IMR-90 (cell line): ENCODE measurements around the gene BACE1-AS. TPM values are rescaled to one million over a fixed set of nuclear protein-coding genes. Genes with fewer than 3 reads are reported as not detected.

ENCODE experiments used
- ATAC-seq: fragments of 200-7000 bp; cut with Tn5 transposase; 2 replicates; pipeline ENCODE4 v1.9.1; 2020; ENCODE audit warnings: low read depth, mild to moderate bottlenecking, moderate library complexity
- BruUV-seq: library from RNA; stranded (reverse); fragments of 400-500 nt; replicated peaks from 2 replicates; lab custom pipeline; 2021; lab: Mats Ljungman, UMichigan
- CTCF ChIA-PET: fragments of 300-600 bp; formaldehyde crosslinking; extraction: SDS; loops from one replicate; lab custom pipeline; 2021; ENCODE audit warnings: antibody characterized with exemption; lab: Yijun Ruan, JAX
- POLR2A ChIA-PET: fragments of 300-600 bp; sonication (Branson Sonifier 250); formaldehyde crosslinking; loops from one replicate; lab custom pipeline; 2022; ENCODE audit warnings: antibody characterized with exemption; ENCODE audit not compliant: unreplicated experiment; lab: Charles Lee
- DNase-seq: peaks from one replicate; pipeline ENCODE4 v3.0.0; 2013
- H2AFZ ChIP-seq: replicated peaks from 2 replicates; pipeline ENCODE3; 2013; ENCODE audit warnings: low read length, mild to moderate bottlenecking; ENCODE audit not compliant: poor library complexity
- H2AK5ac ChIP-seq: 2 replicates; pipeline ENCODE4 v1.6.1; 2013; ENCODE audit warnings: low read depth, low read length, inconsistent platforms
- H2AK9ac ChIP-seq: replicated peaks from 2 replicates; pipeline ENCODE3; 2013; ENCODE audit warnings: mild to moderate bottlenecking, low read depth, low read length, moderate library complexity; ENCODE audit not compliant: poor library complexity
- H2BK120ac ChIP-seq: 2 replicates; pipeline ENCODE4 v1.6.1; 2013; ENCODE audit warnings: low read depth, low read length, inconsistent platforms
- H2BK15ac ChIP-seq: 3 replicates; pipeline ENCODE4 v1.6.1; 2013; ENCODE audit warnings: low read depth, low read length, inconsistent platforms
- H2BK20ac ChIP-seq: 2 replicates; pipeline ENCODE4 v1.6.1; 2013; ENCODE audit warnings: low read depth, mild to moderate bottlenecking, inconsistent platforms, low read length, moderate library complexity
- H2BK5ac ChIP-seq: 2 replicates; pipeline ENCODE4 v1.6.1; 2013; ENCODE audit warnings: mild to moderate bottlenecking, low read depth, low read length, inconsistent platforms; ENCODE audit not compliant: poor library complexity, severe bottlenecking
- H3K14ac ChIP-seq: replicated peaks from 2 replicates; pipeline ENCODE4 v1.6.1; 2013; ENCODE audit warnings: low read depth, low read length, inconsistent platforms
- H3K18ac ChIP-seq: 2 replicates; pipeline ENCODE4 v1.6.1; 2013; ENCODE audit warnings: low read depth, low read length, control low read depth
- H3K23ac ChIP-seq: 2 replicates; pipeline ENCODE4 v1.6.1; 2013; ENCODE audit warnings: low read depth, low read length, inconsistent platforms
- H3K27ac ChIP-seq: 2 replicates; pipeline ENCODE4 v1.5.1; 2013; ENCODE audit warnings: mild to moderate bottlenecking, control low read depth, low read length; ENCODE audit not compliant: insufficient read depth
- H3K27me3 ChIP-seq: 2 replicates; pipeline ENCODE4 v1.6.1; 2013; ENCODE audit warnings: low read length; ENCODE audit not compliant: control insufficient read depth, insufficient read depth
- H3K36me3 ChIP-seq: 2 replicates; pipeline ENCODE4 v1.6.1; 2013; ENCODE audit warnings: low read length, mixed read lengths; ENCODE audit not compliant: control insufficient read depth, insufficient read depth
- H3K4ac ChIP-seq: 2 replicates; pipeline ENCODE4 v1.6.1; 2013; ENCODE audit warnings: low read depth, low read length, inconsistent platforms
- H3K4me1 ChIP-seq: 2 replicates; pipeline ENCODE4 v1.6.1; 2013; ENCODE audit warnings: low read length, mixed read lengths; ENCODE audit not compliant: control insufficient read depth, insufficient read depth
- H3K4me2 ChIP-seq: 2 replicates; pipeline ENCODE4 v1.6.1; 2013; ENCODE audit warnings: low read depth, mild to moderate bottlenecking, control low read depth, low read length, moderate library complexity
- H3K4me3 ChIP-seq: 2 replicates; pipeline ENCODE4 v1.5.1; 2013; ENCODE audit warnings: low read depth, mild to moderate bottlenecking, control low read depth, low read length, moderate library complexity; ENCODE audit not compliant: insufficient read depth
- H3K56ac ChIP-seq: 2 replicates; pipeline ENCODE4 v1.6.1; 2013; ENCODE audit warnings: low read length, inconsistent platforms; ENCODE audit not compliant: insufficient read depth; ENCODE audit errors: extremely low read depth
- H3K79me1 ChIP-seq, 2 experiments: 2 replicates each; pipeline ENCODE4 v1.6.1; 2013; ENCODE audit warnings: low read length in 2 of 2, inconsistent platforms in 1 of 2, low read depth in 1 of 2
- H3K9ac ChIP-seq: 2 replicates; pipeline ENCODE4 v1.6.1; 2013; ENCODE audit warnings: low read depth, low read length, control low read depth
- H3K9me1 ChIP-seq: 2 replicates; pipeline ENCODE4 v1.6.1; 2013; ENCODE audit warnings: low read length, inconsistent platforms; ENCODE audit not compliant: insufficient read depth
- H3K9me3 ChIP-seq: 2 replicates; pipeline ENCODE4 v1.6.1; 2013; ENCODE audit warnings: low read length; ENCODE audit not compliant: control insufficient read depth, insufficient read depth
- H4K20me1 ChIP-seq: 2 replicates; pipeline ENCODE4 v1.6.1; 2013; ENCODE audit warnings: low read length, inconsistent platforms; ENCODE audit not compliant: insufficient read depth
- H4K5ac ChIP-seq: 2 replicates; pipeline ENCODE4 v1.6.1; 2013; ENCODE audit warnings: mild to moderate bottlenecking, low read depth, low read length, control low read depth
- H4K8ac ChIP-seq, 2 experiments: 2 replicates each; pipeline ENCODE4 v1.6.1; 2013; ENCODE audit warnings: low read depth in 2 of 2, low read length in 2 of 2, control low read depth in 1 of 2, inconsistent platforms in 1 of 2
- H4K91ac ChIP-seq: 2 replicates; pipeline ENCODE4 v1.6.1; 2013; ENCODE audit warnings: low read depth, low read length, inconsistent platforms; ENCODE audit not compliant: insufficient read depth
- BHLHE40 ChIP-seq: fragments of 150-350 bp; IDR thresholded peaks from 2 replicates; pipeline ENCODE4 v1.6.1; 2016; ENCODE audit warnings: mild to moderate bottlenecking, low read depth, low read length
- CEBPB ChIP-seq: IDR thresholded peaks from 2 replicates; pipeline ENCODE4 v1.6.1; 2012; ENCODE audit warnings: low read depth, low read length, improper control_type of control experiment
- CHD1 ChIP-seq: IDR thresholded peaks from 2 replicates; pipeline ENCODE4 v1.6.1; 2012; ENCODE audit warnings: low read depth, low read length, improper control_type of control experiment
- CTCF ChIP-seq: conservative IDR thresholded peaks from 2 replicates; pipeline ENCODE4 v1.5.1; 2012; ENCODE audit warnings: mild to moderate bottlenecking, low read depth, low read length, improper control_type of control experiment
- ELK1 ChIP-seq: fragments of 150-350 bp; IDR thresholded peaks from 2 replicates; pipeline ENCODE4 v1.6.1; 2016; ENCODE audit warnings: low read depth, mild to moderate bottlenecking, low read length, moderate library complexity, borderline replicate concordance
- MAFK ChIP-seq: IDR thresholded peaks from 2 replicates; pipeline ENCODE4 v1.6.1; 2012; ENCODE audit warnings: low read depth, low read length, improper control_type of control experiment
- MAZ ChIP-seq: IDR thresholded peaks from 2 replicates; pipeline ENCODE4 v1.6.1; 2012; ENCODE audit warnings: low read depth, mild to moderate bottlenecking, low read length, improper control_type of control experiment, moderate library complexity, borderline replicate concordance
- MXI1 ChIP-seq: IDR thresholded peaks from 2 replicates; pipeline ENCODE4 v1.6.1; 2012; ENCODE audit warnings: low read depth, mild to moderate bottlenecking, low read length, moderate library complexity, borderline replicate concordance
- RAD21 ChIP-seq: IDR thresholded peaks from 2 replicates; pipeline ENCODE4 v1.6.1; 2012; ENCODE audit warnings: low read length, improper control_type of control experiment
- RCOR1 ChIP-seq: IDR thresholded peaks from 2 replicates; pipeline ENCODE4 v1.6.1; 2012; ENCODE audit warnings: mild to moderate bottlenecking, low read length, improper control_type of control experiment; ENCODE audit not compliant: insufficient replicate concordance
- RFX5 ChIP-seq: IDR thresholded peaks from 2 replicates; pipeline ENCODE4 v1.8.0; 2012; ENCODE audit warnings: low read depth, mild to moderate bottlenecking, low read length, moderate library complexity
- SMC3 ChIP-seq: fragments of 150-350 bp; IDR thresholded peaks from 2 replicates; pipeline ENCODE4 v1.6.1; 2016; ENCODE audit warnings: low read depth, mild to moderate bottlenecking, antibody characterized with exemption, low read length, moderate library complexity
- WGBS, 2 experiments: methylation state at CpG; one replicate each; pipeline versions ENCODE4 v1.1.5 to v1.1.7; 2013; ENCODE audit warnings: missing lambda C conversion rate in 2 of 2; ENCODE audit not compliant: insufficient read length in 1 of 2; ENCODE audit errors: extremely low coverage in 2 of 2; 5-methylcytosine and 5-hydroxymethylcytosine counted together
- dilution Hi-C: fragments of 300-500 bp; cut with HindIII; formaldehyde crosslinking; loops from one replicate; pipeline ENCODE4 v1.14.3; 2018; ENCODE audit warnings: low sequenced_read_pairs; ENCODE audit not compliant: unreplicated experiment
- in situ Hi-C: fragments of 300-500 bp; cut with MboI; formaldehyde crosslinking; loops from 3 replicates; pipeline ENCODE4 v1.14.3; 2019; ENCODE audit warnings: low sequenced_read_pairs, inconsistent platforms, mixed read lengths
- intact Hi-C: fragments of 100-400 bp; cut with micrococcal nuclease; formaldehyde crosslinking; loops from 2 replicates; pipeline ENCODE4 v1.10.0; 2022
- polyA plus RNA-seq, 3 experiments: library from polyadenylated mRNA; depleted of rRNA; stranded (reverse); fragments of >200 nt; gene quantifications; 2 replicates each; pipeline ENCODE4 v1.2.3, GENCODE V29; 2012; ENCODE audit warnings: low replicate concordance in 1 of 3
- total RNA-seq: library from RNA; depleted of rRNA; stranded (reverse); fragments of >200 nt; gene quantifications from 2 replicates; pipeline ENCODE4 v1.2.3, GENCODE V29; 2012

The BACE1-AS gene
- total and polyA plus RNA-seq, 2 of the 4 experiments (the other 2 are of a cell fraction), result 2.7 to 2.9 TPM

- no peak overlapping the region for H2BK20ac ChIP-seq
- no peak overlapping the region for H2BK15ac ChIP-seq
- H3K9me3 ChIP-seq, result no peaks in the 10 kb centered on the region
- WGBS, 2 experiments, result no CpG with 5 or more reads among the region's 2 CpGs
- H2BK5ac ChIP-seq, result peak overlapping the region; percentile 10
- peaks cover 10% of the 10 kb centered on the region in 2 experiments; a peak in 3 of 4 replicates for H3K79me1 ChIP-seq
- H3K27me3 ChIP-seq, result no peaks in the 10 kb centered on the region
- no peak overlapping the region for H4K91ac ChIP-seq
- H2AK5ac ChIP-seq, result no peak overlapping the region; the same call in 1 of the 2 replicates
- no peak overlapping the region for H3K23ac ChIP-seq
- no peak overlapping the region for H3K4me3 ChIP-seq
- H3K4me2 ChIP-seq, result no peak overlapping the region
- H3K14ac ChIP-seq, result no peak overlapping the region
- H3K18ac ChIP-seq, result no peak overlapping the region
- in situ Hi-C loops, result no loop called here
- ChIA-PET POLR2A (no interaction called here), CTCF (no interaction called here)
- H3K56ac ChIP-seq, result no peak overlapping the region
- intact Hi-C loops, result no loop called here
- H4K5ac ChIP-seq, result no peak overlapping the region
- peaks cover 2% of the 10 kb centered on the region; the same call in 1 of the 2 replicates for H3K4me1 ChIP-seq
- no peak overlapping the region for H2AK9ac ChIP-seq
- H2AFZ ChIP-seq, result no peak overlapping the region
- ATAC-seq (no peak), DNase-seq (no peak)
- no TSS peak for BruUV-seq
- peaks cover 10% of the 10 kb centered on the region for H3K36me3 ChIP-seq
- H4K20me1 ChIP-seq, result 0 out of 2 replicates have a peak, but pooled peaks cover 3% of the 10 kb centered on the region
- H3K27ac ChIP-seq, result peak overlapping the region; percentile 33; the same call in 1 of the 2 replicates
- dilution Hi-C loops, result no loop called here
- TF ChIP-seq SMC3 (no peak), CHD1 (no peak), RAD21 (no peak), BHLHE40 (no peak), MAZ (no peak), MAFK (no peak), ELK1 (no peak), CTCF (no peak), CEBPB (no peak), RFX5 (no peak), MXI1 (no peak), RCOR1 (no peak)
- H3K4ac ChIP-seq, result no peak overlapping the region; the same call in 1 of the 2 replicates
- no peak overlapping the region for H4K8ac ChIP-seq
- H3K9me1 ChIP-seq, result peaks cover 3% of the 10 kb centered on the region; the same call in 1 of the 2 replicates
- H2BK120ac ChIP-seq, result no peak overlapping the region
- no peak overlapping the region for H3K9ac ChIP-seq
Observed at GRCh38 chr11:117258576-117258975, 32.6 kb upstream of the BACE1-AS start.
